COLO829 (cell line): ENCODE data around the gene RIMS4.

Experiments used
- DNase-seq: peaks from one replicate; pipeline ENCODE4 v3.0.0; 2012; ENCODE audit warnings: low spot score

Gene RIMS4

DNA sequence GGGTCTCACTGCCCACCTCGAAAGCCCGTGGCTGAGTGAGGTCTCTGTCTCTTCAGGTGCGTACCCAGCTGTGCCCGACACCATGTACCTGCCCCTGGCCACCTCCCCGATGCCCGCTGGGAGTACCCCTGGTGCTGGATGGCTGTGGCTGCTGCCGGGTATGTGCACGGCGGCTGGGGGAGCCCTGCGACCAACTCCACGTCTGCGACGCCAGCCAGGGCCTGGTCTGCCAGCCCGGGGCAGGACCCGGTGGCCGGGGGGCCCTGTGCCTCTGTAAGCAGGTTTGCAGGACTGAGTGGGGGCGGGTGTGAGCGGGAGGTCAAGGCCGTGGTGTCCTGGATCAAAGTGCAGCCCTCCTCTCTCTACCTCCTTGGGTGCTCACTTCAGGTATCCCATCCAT lies 90.5 kb downstream of the RIMS4 start:
- DNase-seq: no peak

GRCh38 chr20:44717986-44718385 lies 92.4 kb downstream of the RIMS4 start:
- DNase-seq: no peak

GRCh38 chr20:44716309-44717106 lies 93.8 kb downstream of the RIMS4 start:
- DNase-seq: no peak

- DNase-seq: no peak
Measured at GRCh38 chr20:44715499-44716308, 94.6 kb downstream of the RIMS4 start.

GRCh38 chr20:44714701-44715498 lies 95.4 kb downstream of the RIMS4 start, which contains the start of gene CCN5:
Gene CCN5, plus strand, starts transcription at chr20:44715369. Its CDS starts 22 bp downstream, at chr20:44715391.
- peak; percentile 81 for DNase-seq

GRCh38 chr20:44714102-44714700 lies 96.1 kb downstream of the RIMS4 start:
- DNase-seq: no peak

- DNase-seq: no peak
Measured at GRCh38 chr20:44711237-44711636, 99.1 kb downstream of the RIMS4 start.

DNA sequence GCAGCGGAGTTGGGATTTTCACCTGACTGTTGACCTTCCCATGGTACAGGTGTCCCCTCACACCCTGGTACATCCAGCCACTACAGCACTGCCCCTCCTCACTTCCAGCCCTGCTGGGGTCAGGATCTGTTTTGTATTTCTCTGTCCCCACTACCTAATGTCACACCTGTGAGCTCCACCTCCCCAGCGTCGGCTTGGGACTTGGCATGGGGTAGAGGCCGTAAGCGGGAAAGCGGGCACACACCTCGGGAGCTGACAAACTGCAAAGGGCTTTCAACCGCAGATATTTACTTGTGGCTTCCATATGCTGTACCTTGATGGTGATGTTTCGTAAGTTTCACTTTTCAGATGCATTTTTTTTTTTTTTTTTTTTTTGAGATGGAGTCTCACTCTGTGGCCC lies 100.5 kb downstream of the RIMS4 start:
- no peak for DNase-seq

DNA sequence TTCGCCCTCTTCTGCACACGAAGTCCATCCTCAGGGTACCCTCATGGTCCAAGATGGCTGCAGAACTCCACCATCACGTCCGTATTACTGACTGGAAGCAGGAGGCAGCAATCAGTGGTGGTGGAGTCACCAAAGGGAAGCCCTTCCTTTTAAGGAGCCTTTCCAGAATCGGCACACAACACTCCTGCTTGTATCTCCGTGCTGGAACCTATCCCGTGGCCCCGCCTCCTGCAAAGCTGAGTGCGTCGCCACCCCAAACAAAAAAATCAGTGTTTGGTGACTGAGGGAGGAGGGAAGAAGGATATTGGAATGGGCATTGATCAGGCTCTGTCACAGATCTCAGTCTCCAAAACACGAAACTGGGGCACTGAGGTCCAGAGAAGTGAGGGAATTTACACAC lies 101.0 kb downstream of the RIMS4 start:
- DNase-seq: no peak

DNA sequence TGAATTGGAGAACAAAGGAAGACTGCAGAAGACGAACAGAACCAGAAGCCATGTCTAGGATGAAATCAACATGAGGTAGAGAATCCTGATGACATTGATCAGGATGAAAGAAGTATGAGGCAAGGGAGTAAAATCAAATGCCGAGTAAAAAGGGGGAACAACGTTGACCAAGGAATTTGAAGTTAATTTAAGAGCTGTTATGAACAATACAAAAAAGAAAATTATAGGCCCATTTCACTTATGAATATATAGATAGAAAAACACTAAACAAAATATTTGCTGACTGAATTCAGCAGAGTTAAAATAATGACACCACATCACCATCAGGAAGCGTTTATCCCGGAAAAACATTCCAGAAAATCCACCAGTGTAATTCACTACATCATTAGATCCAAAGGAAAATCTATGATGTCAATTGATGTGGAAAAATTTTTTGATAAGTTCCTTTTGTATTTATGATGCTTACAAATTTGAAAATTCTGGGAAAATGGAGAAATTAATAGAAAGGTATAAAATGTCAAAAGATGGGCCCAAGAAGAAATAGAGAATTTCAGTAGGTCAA lies 103.2 kb downstream of the RIMS4 start:
- DNase-seq: no peak

GRCh38 chr20:44706301-44707017 lies 103.9 kb downstream of the RIMS4 start:
- no peak for DNase-seq

DNA sequence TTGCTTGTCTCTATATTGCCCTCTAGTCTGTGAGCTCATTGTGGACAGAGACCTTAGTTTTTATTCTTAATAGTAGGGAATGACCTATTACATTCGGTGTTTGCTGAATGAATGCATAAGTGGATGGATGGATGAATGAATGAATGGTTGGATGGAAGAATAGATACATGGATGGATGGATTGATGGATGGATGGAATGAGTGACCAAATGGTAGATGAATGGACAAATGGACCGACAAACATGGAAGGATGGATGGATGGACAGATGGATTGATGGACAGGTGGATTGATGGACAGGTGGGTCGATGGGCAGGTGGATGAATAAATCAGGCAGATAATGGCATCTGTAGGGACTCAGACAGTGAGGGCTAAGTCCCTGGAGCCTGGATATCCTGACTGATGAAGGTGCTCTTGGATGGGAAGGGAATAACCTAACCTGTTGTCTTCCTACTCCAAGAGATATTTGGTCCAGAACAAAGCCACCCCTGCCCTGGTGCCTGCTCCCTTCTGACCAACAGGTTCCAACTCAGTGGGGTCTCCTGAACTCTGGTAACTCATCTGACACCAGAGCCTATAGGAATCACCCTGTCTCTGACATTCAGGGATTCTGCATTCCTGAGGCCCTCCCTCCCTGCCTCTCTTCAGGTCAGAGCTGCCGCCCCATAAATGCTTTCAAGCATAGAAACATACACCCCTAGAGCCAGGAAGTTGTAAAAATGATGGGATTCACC lies 104.8 kb downstream of the RIMS4 start:
- DNase-seq: no peak

DNA sequence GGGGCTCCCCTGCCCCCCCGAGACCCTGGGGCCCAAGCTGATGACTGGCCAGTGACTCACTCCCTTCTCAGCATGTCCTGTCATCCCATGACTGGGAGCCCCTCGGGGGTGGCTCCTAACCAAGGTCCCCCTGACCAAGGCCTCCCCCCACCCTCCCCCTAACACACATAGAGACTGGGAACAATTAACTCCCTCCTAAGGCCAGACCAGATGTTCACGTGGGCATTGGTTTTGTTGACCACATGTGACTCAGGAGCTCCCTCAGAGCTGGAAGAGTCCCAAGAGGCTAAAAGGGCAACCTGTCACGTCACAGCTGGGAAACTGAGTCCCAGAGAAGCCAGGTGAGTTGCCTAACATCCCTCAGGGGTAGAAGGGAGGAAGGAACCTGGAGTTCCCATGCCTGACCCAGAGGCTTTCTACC lies 105.8 kb downstream of the RIMS4 start:
- no peak for DNase-seq

- no peak for DNase-seq
Measured at GRCh38 chr20:44703956-44704488, 106.3 kb downstream of the RIMS4 start.

GRCh38 chr20:44703183-44703925 lies 107.0 kb downstream of the RIMS4 start:
- DNase-seq: no peak

- peak; percentile 85 for DNase-seq
Measured at GRCh38 chr20:44702776-44703175, 107.6 kb downstream of the RIMS4 start.

- DNase-seq: no peak
Measured at GRCh38 chr20:44701858-44702256, 108.5 kb downstream of the RIMS4 start.
